GM12864 (cell line): ENCODE data around the gene JTB.
"Not testable (repeated sequence)": the region's sequence is repeated elsewhere in the genome, so short reads cannot be mapped to it uniquely, and the experiment has no call there.

ENCODE experiments used
- DNase-seq: peaks from one replicate; pipeline ENCODE4 v3.0.0-alpha.2; 2011; ENCODE audit warnings: low read depth
- H3K4me3 ChIP-seq: 2 replicates; pipeline ENCODE4 v1.5.1; 2011; ENCODE audit warnings: mild to moderate bottlenecking, low read depth, low read length, control low read depth
- TF ChIP-seq, protein P1 (sequence below): IDR thresholded peaks from 2 replicates; pipeline ENCODE4 v1.5.1; 2011; ENCODE audit warnings: low read depth, mild to moderate bottlenecking, moderate library complexity, low read length, control low read depth, inconsistent platforms; ENCODE audit errors: missing control alignments

JTB gene

DNA sequence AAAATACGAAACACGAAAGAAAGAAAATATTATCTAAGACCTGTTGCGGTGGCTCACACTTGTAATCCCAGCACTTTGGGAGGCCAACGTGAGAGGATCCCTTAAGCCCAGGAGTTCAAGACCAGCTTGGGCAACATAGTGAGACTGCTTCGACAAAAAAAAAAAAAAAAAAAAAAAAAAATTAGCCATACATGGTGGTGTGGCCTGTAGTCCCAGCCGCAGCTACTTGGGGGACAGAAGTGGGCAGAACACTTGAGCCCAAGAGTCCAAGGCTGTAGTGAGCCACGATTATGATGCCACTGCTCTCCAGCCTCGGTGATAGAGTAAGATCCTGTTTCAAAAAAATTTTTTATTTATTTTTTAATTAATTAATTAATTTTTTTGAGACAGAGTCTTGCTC, 10.1 kb upstream of the JTB start:
- no peak for DNase-seq
- peak overlapping the region; percentile 10; the same call in 1 of the 2 replicates for H3K4me3 ChIP-seq
- TF ChIP-seq, protein P1, sequence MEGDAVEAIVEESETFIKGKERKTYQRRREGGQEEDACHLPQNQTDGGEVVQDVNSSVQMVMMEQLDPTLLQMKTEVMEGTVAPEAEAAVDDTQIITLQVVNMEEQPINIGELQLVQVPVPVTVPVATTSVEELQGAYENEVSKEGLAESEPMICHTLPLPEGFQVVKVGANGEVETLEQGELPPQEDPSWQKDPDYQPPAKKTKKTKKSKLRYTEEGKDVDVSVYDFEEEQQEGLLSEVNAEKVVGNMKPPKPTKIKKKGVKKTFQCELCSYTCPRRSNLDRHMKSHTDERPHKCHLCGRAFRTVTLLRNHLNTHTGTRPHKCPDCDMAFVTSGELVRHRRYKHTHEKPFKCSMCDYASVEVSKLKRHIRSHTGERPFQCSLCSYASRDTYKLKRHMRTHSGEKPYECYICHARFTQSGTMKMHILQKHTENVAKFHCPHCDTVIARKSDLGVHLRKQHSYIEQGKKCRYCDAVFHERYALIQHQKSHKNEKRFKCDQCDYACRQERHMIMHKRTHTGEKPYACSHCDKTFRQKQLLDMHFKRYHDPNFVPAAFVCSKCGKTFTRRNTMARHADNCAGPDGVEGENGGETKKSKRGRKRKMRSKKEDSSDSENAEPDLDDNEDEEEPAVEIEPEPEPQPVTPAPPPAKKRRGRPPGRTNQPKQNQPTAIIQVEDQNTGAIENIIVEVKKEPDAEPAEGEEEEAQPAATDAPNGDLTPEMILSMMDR: no peak

DNA sequence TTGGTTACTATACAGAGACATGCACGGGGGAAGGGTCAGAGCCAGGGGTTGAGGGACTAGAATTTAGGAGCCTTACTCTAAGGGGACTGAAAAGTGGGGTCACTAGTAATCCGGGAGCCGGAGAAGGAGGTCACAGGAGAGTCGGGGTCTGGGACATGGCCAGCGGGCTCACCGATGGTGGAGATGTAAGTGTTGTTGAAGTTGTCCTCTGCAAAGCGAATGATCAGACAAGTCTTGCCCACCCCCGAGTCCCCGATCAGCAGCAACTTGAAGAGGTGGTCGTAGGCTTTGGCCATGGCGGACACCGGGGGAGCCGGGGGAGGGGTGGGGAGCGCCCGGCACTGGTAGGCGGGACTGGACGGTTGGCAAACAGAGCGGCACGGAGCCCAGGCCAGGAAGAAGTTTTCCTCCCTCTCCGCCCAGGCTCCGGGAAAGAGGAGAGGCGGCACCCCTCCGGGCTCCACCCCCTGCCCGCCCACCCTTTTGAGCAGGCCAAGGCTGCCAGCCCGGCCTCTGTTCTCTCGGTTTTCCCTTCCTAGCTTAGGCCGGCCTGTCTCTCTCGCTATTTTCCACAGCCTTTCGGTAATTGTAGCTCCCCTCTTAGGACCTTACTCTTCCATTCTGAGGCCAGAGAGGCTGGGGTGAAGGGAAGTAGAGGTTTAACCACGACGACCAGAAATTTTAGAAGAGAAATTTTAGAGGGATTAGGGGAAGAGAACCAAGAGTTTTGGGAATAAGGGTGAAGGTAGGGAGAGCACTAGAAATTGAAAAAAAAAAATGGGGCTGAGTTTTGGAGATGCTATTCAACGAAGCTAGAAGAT, 8.7 kb upstream of the JTB start, which contains the start of gene RAB13:
RAB13 (minus strand) TSS at position 399 of the 821 bp plus-strand sequence; CDS start at position 296, 103 bp downstream.
- H3K4me3 ChIP-seq: peak within 1 kb of the TSS; percentile 57
- TF ChIP-seq, protein P1: no peak
- DNase-seq: no peak

DNA sequence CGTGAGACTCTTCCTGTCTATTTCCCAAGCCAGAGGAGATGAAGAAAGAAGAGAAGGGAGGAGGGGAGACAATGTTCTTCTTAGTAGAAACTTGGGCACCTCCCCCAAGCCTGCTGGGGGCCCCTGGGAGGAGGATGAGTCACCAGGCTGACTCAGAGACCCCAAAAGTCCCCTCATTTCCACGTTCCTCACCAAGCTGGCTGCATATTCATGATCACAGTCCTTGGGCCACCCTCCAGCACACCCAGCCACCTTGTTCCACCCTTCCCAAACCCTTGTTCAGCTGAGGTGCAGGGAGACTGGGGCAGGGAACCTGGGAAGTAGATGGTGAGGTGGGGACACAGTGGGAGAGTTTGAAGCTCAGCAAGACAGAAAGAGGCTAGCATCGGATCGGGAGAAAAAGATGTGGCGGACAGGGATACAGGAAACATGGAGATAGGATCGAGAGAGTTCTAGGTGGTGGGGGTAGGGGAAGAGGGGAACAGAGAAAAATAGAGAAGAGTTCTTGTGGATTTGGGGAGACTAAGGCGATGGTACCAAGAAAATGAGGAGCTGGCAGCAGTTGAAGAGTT, 8.0 kb upstream of the JTB start:
- peak overlapping the region; percentile 57 for H3K4me3 ChIP-seq
- DNase-seq: no peak
- TF ChIP-seq, protein P1: no peak

DNA sequence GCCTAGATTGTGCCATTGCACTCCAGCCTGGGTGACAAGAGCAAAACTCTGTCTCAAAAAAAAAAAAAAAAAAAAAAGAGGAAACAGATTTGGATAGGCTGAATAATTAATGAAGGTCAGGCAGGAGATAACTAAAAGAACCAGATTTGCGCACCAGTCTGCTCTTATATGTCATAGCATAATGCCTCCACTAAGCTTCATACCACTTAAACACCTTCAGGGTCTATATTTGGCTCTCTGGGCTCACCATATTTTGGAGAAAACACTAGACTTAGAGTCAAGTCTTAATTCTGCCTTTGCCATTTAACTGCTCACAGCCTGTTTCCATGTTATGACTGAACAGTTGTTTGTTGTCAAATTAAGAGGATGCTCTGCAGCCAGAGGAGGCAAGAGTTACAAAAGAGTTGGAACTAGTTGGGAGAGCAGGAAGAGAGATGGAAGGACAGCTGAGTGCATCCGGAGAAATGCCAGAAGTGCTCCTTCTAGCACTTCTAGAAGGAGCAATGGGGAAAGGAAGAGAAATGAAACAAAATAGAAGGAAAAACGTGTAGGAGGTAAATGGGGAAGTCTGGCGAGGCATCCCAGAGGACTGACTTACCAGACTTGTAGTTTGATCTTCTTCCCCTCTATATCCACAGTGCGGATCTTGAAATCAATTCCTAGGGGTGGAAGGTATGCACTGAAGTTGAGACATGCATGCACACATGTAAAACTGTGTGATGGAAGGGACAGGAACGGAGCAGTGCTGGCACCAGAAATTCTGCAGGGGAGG, 6.8 kb upstream of the JTB start:
- no peak for DNase-seq
- TF ChIP-seq, protein P1: no peak
- H3K4me3 ChIP-seq: no peak overlapping the region

DNA sequence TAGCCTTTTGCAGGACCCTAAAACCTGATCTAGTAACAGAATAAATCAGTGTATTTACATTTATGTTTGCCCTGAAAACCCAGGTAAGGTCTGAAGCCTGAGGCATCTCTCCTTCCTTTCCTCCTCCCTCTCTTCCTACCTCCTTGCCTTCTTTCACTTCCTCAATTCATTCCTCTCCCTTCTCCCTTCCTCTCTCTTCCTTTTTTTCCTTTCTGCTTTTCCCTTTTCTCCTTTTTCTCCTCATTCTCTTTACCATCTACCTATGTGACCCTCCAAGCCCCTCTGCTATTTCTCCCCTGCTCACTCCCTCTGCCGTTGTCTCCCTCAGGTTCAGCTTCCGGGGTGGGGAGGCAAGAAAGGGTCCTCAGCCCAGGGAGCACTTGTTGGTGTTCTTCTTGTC, 4.3 kb upstream of the JTB start:
- DNase-seq, H3K4me3 ChIP-seq: not testable (repeated sequence)

DNA sequence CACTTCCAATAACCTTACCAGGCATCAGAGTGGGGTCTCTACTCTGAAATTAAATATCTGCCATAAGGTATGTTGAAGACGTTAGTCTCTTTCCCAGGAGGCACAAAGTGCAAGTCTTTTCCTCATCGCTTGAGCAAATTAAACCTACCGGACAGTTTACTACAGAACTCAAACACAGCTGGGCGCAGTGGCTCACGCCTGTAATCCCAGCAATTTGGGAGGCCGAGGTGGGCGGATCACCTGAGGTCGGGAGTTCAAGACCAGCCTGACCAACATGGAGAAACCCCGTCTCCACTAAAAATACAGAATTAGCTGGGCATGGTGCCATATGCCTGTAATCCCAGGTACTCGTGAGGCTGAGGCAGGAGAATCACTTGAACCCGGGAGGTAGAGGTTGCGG, 1.6 kb upstream of the JTB start:
- not testable (repeated sequence) for DNase-seq, H3K4me3 ChIP-seq

DNA sequence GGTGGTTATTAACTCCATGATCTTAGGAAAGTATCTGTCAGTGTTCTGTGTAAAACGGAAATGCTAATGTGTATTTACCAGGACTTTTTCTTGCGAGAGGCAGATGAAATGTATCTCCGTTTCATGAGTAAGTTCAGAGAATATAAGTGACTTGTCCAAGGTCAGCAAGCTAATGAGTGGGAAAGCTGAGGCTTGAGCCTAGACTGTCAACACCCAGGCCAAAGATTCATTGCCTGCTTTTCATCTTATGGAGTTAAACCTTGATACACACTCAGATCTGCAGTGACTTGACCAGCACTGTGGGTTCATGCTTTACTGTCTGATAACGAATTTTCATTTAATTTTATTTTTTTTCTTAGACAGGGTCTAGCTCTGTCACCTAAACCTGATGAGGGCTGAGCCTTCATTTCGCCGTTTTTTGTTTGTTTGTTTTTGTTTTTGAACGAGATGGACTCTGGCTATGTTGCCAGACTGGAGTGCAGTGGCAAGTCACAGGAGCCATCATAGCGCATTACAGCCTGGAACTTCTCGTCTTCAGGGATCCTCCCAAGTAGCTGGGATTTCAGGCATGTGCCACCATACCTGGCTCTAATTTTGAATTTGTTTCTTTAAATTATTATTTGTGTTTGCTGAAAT, 918 bp upstream of the JTB start:
- H3K4me3 ChIP-seq: peak overlapping the region; percentile 99
- TF ChIP-seq, protein P1: no peak
- no peak for DNase-seq
